MM.1S (cell line): ENCODE measurements around the gene LINGO1.

Source experiments
- DNase-seq: peaks from one replicate; pipeline ENCODE4 v3.0.0-alpha.2; 2015
- H2AFZ ChIP-seq: fragments of 300-600 bp; sonication (generic); 2 replicates; pipeline ENCODE4 v1.6.0; 2016; ENCODE audit warnings: antibody characterized with exemption, low read length
- H3F3A ChIP-seq: fragments of 300-600 bp; sonication (generic); 2 replicates; pipeline ENCODE4 v1.6.1; 2016; ENCODE audit warnings: mild to moderate bottlenecking, antibody characterized with exemption, low read length, moderate library complexity, mixed read lengths; ENCODE audit not compliant: insufficient read depth
- H3K27ac ChIP-seq: fragments of 300-600 bp; sonication (generic); 2 replicates; pipeline ENCODE4 v1.5.1; 2016; ENCODE audit warnings: mild to moderate bottlenecking, low read length
- H3K27me3 ChIP-seq: fragments of 300-600 bp; sonication (generic); replicated peaks from 2 replicates; pipeline ENCODE4 v1.6.0; 2016; ENCODE audit warnings: low read length; ENCODE audit not compliant: insufficient read depth
- H3K36me3 ChIP-seq: fragments of 300-600 bp; sonication (generic); replicated peaks from 2 replicates; pipeline ENCODE4 v1.6.1; 2016; ENCODE audit warnings: mild to moderate bottlenecking, low read length, mixed read lengths; ENCODE audit not compliant: insufficient read depth
- H3K4me1 ChIP-seq: fragments of 300-600 bp; sonication (generic); 2 replicates; pipeline ENCODE4 v1.6.1; 2016; ENCODE audit warnings: low read length, mixed read lengths
- H3K4me2 ChIP-seq: fragments of 300-600 bp; sonication (generic); 2 replicates; pipeline ENCODE4 v1.6.0; 2016; ENCODE audit warnings: low read depth, low read length
- H3K4me3 ChIP-seq: fragments of 300-600 bp; sonication (generic); 2 replicates; pipeline ENCODE4 v1.5.1; 2016; ENCODE audit warnings: low read length, mixed read lengths
- H3K79me2 ChIP-seq: fragments of 300-600 bp; sonication (generic); 2 replicates; pipeline ENCODE4 v1.6.1; 2016; ENCODE audit warnings: mixed run types, low read length, mixed read lengths
- H3K9ac ChIP-seq: fragments of 300-600 bp; sonication (generic); 2 replicates; pipeline ENCODE4 v1.6.1; 2016; ENCODE audit warnings: low read length, mixed read lengths
- H3K9me2 ChIP-seq: fragments of 300-600 bp; sonication (generic); replicated peaks from 2 replicates; pipeline ENCODE4 v1.6.1; 2016; ENCODE audit warnings: mild to moderate bottlenecking, low read length, mixed read lengths; ENCODE audit not compliant: insufficient read depth
- H3K9me3 ChIP-seq: fragments of 300-600 bp; sonication (generic); replicated peaks from 2 replicates; pipeline ENCODE4 v1.6.1; 2016; ENCODE audit warnings: mild to moderate bottlenecking, low read length, mixed read lengths; ENCODE audit not compliant: insufficient read depth
- H4K20me1 ChIP-seq: fragments of 300-600 bp; sonication (generic); 2 replicates; pipeline ENCODE4 v1.6.1; 2016; ENCODE audit warnings: mild to moderate bottlenecking, low read length, moderate library complexity, mixed read lengths; ENCODE audit not compliant: insufficient read depth
- CTCF ChIP-seq: fragments of 300-600 bp; sonication (generic); IDR thresholded peaks from 2 replicates; pipeline ENCODE4 v1.5.1; 2016; ENCODE audit warnings: antibody characterized with exemption, low read length, mixed read lengths
- EZH2 ChIP-seq: fragments of 300-600 bp; sonication (generic); optimal IDR thresholded peaks from 2 replicates; pipeline ENCODE3; 2017; ENCODE audit warnings: low read depth, mild to moderate bottlenecking, antibody characterized with exemption, low read length, mixed read lengths
- EZH2phosphoT487 ChIP-seq: fragments of 300-600 bp; sonication (generic); IDR thresholded peaks from 2 replicates; pipeline ENCODE4 v1.6.1; 2018; ENCODE audit warnings: antibody characterized with exemption, low read length

LINGO1 gene

GRCh38 chr15:77667338-77668234 lies 34.9 kb upstream of the LINGO1 start:
- no peaks in the 10 kb centered on the region for H3K4me1 ChIP-seq
- TF ChIP-seq CTCF (no peak), EZH2phosphoT487 (no peak), EZH2 (no peak)
- no peak overlapping the region for H3K27ac ChIP-seq
- H3K9me3 ChIP-seq = no peaks in the 10 kb centered on the region
- H4K20me1 ChIP-seq = no peaks in the 10 kb centered on the region
- no peaks in the 10 kb centered on the region for H3K79me2 ChIP-seq
- no peak overlapping the region for H2AFZ ChIP-seq
- no peak for DNase-seq
- no peaks in the 10 kb centered on the region for H3K9me2 ChIP-seq
- no peaks in the 10 kb centered on the region for H3K36me3 ChIP-seq
- H3K4me2 ChIP-seq = no peak overlapping the region
- H3F3A ChIP-seq = no peaks in the 10 kb centered on the region
- peaks cover 59% of the 10 kb centered on the region for H3K27me3 ChIP-seq
- H3K9ac ChIP-seq = no peak overlapping the region
- no peak overlapping the region for H3K4me3 ChIP-seq

GRCh38 chr15:77666296-77666660 lies 33.6 kb upstream of the LINGO1 start:
- H3K4me3 ChIP-seq = no peak overlapping the region
- H3K9ac ChIP-seq = no peak overlapping the region
- H3K4me2 ChIP-seq = no peak overlapping the region
- no peaks in the 10 kb centered on the region for H3F3A ChIP-seq
- TF ChIP-seq EZH2phosphoT487 (no peak), CTCF (no peak), EZH2 (no peak)
- H3K9me3 ChIP-seq = no peaks in the 10 kb centered on the region
- no peaks in the 10 kb centered on the region for H3K79me2 ChIP-seq
- peaks cover 51% of the 10 kb centered on the region for H3K27me3 ChIP-seq
- H2AFZ ChIP-seq = no peak overlapping the region
- H3K27ac ChIP-seq = no peak overlapping the region
- no peaks in the 10 kb centered on the region for H3K4me1 ChIP-seq
- no peak for DNase-seq
- no peaks in the 10 kb centered on the region for H4K20me1 ChIP-seq
- no peaks in the 10 kb centered on the region for H3K9me2 ChIP-seq
- H3K36me3 ChIP-seq = no peaks in the 10 kb centered on the region

GRCh38 chr15:77665530-77666295 lies 33.0 kb upstream of the LINGO1 start:
- Histone ChIP-seq H3K36me3 (no peaks in the 10 kb centered on the region), H3K27ac (no peak overlapping the region), H3F3A (no peaks in the 10 kb centered on the region), H3K4me1 (no peaks in the 10 kb centered on the region), H3K4me3 (no peak overlapping the region), H2AFZ (no peak overlapping the region), H4K20me1 (no peaks in the 10 kb centered on the region), H3K9me2 (no peaks in the 10 kb centered on the region), H3K79me2 (no peaks in the 10 kb centered on the region), H3K9ac (no peak overlapping the region), H3K27me3 (peaks cover 49% of the 10 kb centered on the region), H3K4me2 (no peak overlapping the region), H3K9me3 (no peaks in the 10 kb centered on the region)
- DNase-seq = no peak
- TF ChIP-seq EZH2phosphoT487 = no peak
- no peak for TF ChIP-seq CTCF
- no peak for TF ChIP-seq EZH2
